ENCODE measurements around the gene RCN1.
"Not testable (repeated sequence)": the region's sequence is repeated elsewhere in the genome, so short reads cannot be mapped to it uniquely, and the experiment has no call there.

The RCN1 gene

DNA sequence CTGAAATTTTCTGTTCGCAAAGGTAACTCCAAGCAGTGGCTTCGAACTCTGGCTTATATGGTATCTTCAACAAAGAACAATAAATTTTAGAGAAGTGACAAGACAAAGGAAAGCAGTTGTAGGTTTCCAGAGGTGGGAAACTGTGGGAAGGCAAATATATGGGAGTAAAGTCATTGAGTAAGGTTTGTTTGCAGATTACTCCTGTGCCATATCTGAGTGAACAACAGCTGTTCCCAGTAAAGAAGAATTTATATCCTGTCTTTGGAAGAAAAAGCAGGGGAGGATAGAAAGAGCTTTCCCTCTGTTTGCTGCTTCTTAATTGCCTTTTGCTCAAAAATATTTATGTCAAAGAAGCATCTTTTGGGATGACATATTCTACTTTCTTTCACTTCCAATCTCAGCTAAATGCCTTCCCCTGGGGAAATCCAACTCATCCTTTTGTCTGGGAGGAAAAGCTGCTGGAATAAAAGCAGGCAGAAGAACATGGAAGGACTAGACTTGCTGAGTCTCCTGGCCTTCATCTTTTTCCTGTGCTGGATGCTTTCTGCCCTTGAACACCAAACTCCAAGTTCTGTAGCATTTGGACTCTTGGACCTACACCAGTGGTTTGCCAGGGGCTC is 10.4 kb upstream of the RCN1 start:
- DNase-seq: no peak

DNA sequence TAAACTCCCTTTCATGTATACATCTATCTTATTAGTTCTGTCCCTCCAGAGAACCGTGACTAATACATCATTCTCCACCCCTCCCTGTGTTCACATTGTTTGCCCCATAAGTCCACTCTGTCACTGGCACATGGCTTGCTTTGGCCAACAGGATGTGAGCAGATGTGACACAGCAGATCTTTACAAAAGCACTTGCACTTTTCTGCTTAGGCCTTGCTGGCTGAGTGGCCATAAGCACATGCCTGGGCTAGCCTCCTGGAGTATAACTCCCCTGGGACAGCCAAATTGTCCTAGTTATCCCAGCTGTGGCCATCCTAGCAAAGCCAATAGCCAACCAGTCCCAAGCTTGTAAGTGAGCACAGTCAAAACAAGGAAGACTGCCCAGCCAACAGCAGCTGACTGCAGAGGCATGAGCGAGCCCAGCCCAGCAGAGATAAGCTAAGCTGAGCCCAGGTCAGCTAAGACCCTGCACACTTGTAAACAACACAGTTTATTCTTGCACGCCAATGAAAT is 9.7 kb upstream of the RCN1 start:
- DNase-seq: peak in 1 of 2 donors; percentile 23

DNA sequence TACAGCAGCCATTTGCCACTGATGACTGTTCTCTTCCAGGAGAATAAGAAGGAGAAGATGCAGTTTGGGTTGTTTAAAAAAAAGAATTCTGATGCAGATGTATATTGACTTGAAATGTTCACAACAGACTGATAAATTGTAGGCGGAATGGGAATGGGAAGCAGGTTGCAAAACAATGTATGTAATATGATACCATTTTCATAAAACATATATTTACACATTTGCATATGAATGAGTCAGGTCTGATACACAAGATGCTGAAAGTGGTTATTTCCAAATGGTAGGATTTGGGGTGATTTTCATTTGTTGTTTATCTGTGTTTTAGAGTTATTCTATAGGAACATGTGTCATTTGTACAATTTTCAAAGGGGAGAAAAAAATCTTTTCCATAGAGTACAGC is 9.0 kb upstream of the RCN1 start:
- DNase-seq: no peak

DNA sequence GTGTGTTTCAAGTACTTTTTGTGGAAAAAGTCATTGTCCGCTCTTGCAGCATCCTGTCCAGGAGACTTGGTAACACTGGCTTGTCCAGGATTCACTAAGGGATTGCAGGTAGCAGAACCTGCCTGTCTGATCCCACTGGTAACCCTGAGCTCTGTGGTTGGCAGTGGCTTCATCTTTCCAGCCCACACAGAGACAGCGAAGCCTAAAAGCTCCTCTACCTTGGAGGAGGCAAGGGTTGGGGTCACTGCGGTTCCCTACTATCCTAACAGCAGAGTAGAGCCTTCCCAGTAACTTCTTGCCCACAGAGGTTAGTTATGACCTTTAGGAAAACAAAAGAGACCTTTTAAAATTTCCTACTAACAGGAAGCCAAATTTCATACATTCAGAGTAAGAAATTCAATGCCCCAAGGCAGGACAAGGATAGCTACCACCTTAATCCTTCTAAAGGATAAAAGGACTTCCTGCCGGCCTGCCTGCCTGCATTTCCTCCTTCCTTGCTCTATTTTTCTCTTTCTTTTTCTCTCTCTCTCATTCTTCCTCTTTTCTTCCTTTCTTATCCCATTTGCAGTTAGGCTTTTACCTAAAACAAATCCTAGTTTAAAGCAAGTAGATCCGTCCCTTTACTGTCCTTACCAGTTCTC is 8.4 kb upstream of the RCN1 start:
- no peak for DNase-seq

DNA sequence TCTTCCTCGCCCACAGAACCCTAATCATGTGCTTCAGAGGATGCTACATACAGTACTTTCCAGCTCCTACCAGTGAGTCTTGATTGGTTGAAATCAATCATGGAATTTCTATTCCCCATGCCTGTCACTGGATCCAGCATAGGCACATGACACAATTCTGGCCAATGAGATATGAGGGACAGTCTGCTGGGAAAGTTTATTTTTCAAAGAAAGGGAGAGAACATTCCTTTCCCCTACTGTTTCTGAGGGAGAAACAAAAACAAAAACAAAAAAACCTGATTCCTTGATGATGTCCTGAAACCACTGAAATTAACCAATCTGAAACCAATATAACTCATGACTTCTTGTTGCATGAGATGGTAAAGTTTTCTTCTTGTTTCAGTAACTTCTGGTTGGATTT is 3.3 kb upstream of the RCN1 start:
- DNase-seq: no peak

DNA sequence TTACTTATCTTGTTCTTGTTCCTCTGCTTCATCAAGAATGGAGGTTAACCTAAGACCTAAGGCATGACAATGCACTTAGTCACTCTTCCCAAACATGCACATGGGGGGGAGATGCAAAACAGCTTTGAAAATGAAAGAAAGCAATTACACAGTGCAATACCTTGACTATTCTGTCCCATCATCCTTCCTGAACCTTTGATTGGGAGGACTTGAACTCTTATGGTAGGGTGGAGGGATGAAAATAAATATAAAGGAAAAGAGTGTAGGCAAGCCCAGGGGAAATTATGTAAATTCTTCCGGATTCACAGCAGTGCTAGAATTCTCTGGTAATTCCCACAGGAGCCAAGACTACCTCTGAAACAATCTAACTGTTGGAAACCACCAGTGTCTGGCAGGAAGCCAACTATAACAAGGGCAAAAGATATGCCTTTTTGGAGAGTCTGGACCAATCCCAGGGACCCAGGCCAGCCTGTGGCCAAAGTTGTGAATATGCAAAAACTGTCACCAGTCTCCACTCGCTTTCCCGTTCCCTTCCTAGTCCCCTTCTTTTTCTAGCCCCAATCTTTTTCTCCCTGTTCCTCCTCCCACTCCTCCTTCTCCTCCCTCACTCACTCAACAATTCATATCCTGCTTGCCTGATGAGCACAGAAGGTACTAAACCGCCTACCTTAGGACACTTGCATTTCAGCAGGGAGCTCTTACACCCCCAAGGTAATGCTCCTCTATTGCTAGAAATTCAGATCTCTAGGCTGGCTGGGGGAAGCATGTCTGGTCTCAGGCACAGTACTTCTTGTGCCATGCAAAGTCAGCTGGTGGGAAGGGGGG is 2.5 kb upstream of the RCN1 start:
- DNase-seq: no peak

DNA sequence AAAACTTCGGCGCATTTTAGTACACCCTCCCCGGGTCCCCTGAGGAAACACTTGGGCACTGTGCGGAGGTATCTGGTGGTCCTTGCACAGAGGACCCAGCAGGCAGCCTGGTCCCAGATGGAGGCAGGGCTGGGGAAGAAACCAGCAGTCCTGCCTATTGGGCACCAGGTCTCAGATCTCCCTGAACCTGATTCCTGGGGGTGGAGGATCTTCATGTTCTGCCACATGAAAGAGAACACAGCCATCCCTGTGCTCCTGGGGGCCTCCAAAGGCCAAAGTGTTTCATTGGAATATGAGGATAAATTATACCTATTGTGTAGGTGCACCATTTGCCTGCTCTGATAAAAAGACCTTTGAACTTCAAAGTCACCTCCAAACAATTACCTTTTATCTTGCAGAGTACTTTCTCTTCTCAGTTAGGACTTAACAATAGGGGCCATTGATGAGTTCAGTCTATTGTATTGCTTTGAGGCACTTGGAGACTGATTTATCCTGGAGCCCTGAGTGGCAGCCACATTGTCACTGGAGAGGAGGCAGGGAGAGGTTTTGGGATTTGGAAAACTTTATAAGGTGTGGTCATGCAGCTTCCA is 1.8 kb downstream of the RCN1 start:
- DNase-seq: no peak

DNA sequence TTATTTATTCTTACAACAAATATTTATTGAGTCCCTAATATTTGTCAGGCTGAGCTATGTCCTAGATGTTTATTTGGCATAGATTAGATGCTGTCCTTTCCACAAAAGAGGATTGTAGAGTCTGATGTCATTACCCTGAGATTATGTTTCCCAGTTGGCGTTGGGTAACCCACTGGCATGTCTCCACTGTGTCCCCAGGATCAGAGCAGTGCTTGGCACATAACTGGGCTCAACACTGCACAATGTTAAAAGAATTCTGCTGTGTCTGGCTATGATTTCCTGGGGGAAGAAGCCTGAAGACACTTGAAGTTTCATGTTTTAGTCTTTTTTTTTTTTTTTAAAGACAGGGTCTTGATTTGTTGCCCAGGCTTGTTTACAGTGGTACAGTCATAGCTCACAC is 4.0 kb downstream of the RCN1 start:
- DNase-seq: no peak

DNA sequence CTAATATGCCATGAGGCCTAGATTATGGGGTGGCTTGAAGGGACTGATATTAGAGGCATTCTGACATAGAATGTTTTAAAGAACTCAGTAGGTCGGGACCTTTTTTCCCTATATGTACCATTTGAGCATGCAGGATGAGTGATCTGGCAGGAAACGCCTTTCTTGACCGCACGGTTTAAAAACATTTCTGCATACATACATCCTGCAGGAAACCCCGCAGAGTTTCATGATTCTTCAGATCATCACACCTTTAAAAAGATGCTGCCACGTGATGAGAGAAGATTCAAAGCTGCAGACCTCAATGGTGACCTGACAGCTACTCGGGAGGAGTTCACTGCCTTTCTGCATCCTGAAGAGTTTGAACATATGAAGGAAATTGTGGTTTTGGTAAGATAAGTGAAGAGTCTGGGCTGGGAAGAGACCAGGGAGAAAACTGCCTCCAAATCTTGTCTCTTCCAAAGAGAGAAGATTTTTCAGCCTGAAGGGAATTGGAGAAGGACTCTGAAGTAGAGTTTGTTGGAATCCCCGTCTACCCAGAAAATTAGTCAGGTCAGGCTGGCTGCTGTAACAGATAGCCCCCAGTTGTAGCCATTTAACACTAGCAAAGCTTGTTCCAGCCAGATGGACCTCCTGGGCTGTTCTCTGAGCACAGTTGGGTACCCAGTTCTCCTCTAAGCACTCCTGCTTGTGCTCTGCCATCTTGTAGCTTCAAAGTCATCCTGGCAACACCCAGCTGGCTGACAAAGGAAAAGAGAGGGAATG is 7.4 kb downstream of the RCN1 start:
- DNase-seq: no peak

DNA sequence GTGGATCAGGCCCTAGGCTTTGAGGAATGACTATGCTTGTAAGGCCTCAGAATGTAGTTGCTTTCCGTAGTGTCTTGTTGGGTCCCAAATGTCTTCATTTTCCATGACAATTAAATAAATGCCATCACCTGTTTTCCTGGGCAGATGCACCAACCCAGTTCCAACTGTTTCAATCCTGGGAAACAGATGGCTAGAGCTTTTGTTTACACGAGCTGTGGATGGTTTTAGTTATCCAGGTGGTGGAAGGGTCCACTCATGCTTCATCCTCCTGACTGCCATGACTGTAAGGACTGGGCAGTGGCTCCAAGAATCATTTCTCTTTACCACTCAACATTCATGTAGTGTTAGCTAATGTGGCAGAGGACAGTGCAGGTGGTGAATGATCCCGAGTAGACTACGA is 8.6 kb downstream of the RCN1 start:
- no peak for DNase-seq

DNA sequence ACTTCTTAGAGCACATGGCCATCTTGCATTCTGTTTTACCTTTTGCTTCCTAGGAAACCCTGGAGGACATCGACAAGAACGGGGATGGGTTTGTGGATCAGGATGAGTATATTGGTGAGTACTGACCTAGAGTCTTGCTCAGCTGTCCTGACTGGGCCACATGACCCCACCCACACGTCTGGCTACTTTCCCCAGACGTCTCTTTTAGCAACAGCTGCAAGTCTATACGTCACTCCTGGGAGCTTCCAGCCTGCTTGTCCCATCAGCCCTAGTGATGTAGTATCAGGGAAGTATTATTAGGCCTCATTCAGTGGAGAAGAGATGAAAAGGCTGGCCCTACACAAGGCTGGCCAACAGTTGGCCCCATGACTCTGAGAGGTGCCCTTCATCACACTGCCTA is 9.6 kb downstream of the RCN1 start:
- DNase-seq: no peak

DNA sequence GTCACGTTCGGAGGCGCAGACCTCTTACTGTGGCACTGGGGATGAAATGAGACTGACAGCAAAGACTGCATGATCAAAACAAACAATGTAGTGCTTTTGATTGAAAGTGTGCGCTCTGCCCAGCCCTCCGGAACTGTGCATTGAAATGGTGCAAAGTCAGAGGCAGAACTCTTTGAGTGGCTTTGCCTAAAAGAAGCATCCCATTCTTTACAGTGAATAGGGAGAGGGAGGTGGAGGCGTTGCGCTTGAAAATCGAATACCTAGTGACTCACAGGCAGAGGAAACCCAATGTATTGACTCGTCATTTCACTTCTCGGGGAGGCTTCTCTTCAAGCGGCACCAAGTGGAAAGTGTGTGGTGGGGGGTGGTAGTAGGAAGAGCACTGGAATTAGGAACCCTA is 10.9 kb downstream of the RCN1 start:
- no peak for DNase-seq

DNA sequence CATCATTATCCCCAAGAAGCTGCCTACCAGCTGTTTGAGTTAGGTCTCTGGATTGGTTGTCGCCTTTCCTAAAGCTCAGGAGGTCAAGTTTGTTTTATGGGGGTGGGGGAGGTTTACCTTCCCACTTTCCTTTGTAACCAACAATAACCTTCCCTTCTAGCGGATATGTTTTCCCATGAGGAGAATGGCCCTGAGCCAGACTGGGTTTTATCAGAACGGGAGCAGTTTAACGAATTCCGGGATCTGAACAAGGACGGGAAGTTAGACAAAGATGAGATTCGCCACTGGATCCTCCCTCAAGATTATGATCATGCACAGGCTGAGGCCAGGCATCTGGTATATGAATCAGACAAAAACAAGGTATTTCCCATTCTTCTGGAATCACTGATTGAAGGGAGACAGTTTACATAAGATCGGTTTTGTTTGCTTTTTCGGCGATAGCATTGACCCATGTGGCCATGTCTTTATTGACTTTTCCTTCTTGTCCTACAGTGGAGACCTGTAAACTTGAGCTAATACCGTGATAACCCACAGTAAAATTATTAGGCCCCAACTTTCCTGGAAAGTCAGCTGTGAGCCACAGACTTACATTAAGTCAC is 12.3 kb downstream of the RCN1 start:
- not testable (repeated sequence) for DNase-seq

DNA sequence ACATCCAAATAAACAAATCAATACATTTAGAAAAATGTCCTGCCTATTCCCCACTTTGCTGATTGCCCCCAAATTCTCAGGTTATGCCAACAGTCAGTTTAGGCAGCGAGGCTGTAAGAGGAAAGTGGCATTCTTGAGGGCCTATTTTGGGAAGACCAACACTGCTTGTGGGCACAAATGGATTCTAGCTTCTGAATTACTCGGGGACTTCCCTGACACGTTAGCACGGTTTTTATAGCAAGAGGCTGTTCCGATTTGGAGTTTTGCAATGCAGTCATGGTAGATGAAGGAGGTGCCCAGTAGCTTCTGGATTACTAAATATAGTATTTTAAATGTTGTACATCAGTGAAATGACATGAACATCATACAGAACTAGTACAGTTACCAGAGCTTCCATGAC is 13.1 kb downstream of the RCN1 start:
- DNase-seq: no peak

DNA sequence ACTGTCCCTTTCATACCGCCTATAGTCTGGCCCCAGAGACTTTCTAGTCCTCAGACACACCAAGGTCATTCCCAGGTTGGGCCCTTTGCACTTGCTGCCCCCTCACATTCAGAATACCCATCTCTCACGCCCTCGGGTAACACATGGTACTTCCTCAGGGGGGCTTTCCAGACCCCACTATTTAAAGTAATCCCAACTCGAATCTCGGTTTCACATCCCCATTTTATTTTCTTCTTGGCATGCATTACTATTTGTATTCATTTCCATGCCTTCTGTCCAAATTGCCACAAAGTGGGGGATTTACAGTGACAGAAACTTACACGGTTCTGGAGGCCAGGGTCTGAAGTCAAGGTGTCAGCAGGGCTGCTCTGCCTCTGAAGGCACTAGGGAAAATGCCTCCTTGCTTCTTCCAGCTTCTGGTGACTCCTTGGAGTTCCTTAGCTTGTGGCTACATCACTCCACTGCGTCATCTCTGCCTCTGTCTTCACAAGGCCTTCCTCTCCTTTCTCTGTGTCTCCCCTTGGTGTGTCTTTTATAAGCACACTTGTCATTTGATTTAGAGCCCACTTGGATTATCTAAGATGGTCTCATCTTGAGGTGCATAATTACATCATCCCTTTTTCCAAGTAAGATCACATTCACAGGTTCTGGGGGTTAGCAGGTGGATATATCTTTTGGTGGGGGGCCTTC is 15.1 kb downstream of the RCN1 start:
- no peak for DNase-seq

DNA sequence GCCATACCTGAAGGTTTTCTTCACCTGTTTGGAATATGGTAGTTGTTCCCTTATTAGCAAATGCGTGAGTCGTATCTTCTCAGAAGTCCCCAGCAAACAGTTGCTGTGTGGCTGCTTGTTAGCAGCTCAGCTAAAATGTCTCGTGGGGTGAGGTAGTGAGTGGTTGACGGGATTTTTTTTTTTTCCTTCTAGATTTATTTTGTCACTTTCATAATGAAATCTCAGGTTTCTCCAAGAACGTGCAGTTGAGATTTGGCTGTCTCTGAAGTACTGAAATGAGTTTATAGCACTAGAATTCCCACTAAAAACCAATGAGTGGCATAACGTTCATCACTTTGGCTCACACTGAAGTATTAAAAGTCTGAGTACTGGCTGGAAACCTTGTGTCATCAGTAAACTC is 16.8 kb downstream of the RCN1 start:
- DNase-seq: no peak

DNA sequence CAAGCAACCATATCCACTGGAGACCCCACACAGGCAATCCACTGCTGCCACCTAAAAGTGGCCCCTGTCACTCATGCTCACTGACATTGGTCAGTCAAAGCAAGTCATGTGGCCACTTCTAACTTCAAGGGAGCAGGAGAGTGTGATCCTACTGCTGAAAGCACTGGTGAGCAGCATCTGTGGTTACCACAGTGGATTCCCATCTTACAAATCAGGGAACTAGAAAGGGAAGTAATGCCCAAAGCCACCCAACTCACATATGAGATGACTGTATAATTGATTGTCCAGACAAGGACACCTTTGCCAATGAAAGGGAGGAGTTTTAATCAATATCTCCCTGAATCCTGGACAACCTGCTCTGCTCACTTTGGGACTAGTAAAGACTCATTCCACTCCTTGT is 17.7 kb downstream of the RCN1 start:
- DNase-seq: no peak

DNA sequence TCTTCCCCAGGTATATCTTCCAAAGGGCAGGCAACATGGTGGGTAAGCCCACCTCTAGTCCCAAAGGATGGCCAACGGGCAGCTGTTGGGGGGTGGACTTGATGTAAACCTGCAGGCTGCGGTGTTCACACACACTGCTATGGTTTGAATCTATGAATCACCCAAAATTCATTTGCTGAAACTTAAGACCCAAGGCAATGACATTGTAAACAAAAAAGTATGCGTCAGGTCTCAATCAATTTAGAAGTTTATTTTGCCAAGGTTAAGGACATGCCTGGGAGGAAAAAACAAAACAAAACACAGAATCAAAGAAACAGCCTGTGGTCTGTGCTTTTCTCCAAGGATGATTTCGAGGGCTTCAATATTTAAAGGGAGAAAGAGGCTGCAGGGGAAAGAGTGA is 18.3 kb downstream of the RCN1 start:
- no peak for DNase-seq

DNA sequence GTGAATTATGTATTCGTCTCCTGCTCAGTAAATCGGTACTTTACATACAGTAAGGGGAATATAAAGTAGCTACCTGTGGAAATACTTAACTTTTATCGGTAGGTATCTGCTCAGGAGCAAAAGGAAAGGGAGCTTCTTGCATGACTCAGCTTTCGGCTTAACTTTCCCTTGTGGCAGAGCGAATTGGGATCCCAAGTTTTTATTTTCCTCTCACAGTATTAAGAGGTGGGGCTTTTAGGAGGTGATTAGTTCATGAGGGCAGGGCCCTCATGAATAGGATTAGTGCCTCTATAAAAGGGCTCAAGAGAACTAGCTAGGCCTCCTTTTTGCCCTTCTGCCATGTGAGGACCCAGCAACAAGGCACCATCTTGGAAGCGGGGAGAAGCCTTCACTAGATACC is 18.7 kb downstream of the RCN1 start:
- no peak for DNase-seq

DNA sequence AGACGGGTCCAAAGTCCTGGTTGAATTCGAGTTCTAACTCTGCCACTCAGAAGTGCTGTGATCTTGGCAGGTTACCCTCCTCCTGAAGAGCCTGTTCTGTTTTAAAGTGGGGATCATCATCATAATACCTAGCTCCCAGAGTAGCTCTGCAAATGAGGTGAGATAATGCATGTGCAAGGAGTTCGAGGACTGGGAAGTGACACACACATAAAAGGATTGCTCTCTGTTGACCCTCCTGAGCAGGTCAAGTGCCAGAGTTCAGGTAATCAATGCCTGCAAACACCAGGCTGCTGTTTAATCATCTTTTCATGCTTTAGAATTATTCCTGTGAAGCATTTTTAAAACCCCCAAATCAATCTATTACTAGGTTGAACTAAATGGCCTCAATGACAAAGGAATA is 19.9 kb downstream of the RCN1 start:
- no peak for DNase-seq

DNA sequence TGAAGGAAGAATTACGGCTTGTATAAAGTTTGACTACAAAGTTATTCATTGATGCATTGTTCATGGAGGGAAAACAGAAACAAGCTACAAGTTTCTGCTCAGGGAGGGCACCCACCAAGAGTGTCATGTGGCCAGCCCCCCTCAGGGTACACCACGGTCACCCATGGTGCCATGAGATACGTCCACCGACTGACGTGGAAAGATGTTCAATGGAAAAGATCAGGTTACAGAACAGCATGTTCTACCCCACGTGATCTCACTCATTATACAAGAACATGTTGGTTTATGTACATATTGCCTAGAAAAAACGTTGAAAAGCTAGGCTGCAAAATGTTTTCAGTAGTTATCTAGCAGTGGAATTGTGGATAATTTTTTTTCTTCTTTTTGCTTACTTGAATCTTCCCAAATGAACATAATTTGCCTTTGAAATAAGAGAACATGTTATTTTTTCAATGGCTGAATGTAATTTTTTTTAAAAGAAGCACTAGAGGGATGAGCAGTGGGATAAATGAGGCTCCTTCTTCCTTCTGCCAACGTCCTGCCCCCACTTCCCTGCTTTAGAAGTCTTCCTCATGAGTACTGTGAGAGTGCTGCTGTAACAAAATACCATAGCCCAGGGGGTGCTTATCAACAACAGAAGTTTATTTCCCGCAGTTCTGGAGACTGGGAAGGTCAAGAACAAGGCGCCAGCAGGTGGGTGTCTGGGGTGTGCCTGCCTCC is 22.5 kb downstream of the RCN1 start:
- DNase-seq: no peak

DNA sequence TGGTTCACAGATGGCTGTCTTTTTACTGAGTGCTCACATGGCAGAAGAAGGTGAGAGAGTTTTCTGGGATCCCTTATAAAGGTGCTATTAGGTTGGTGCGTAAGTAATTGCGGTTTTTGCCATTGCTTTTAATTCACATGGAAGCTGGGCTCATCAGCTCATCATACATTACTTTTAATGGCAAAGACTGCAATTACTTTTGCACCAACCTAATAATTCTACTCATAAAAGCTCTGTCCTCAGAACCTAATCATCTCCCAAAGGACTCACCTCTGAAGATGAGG is 23.0 kb downstream of the RCN1 start:
- no peak for DNase-seq

Measured in CD4-positive, alpha-beta T cell treated with Interleukin-4 for 1 hour (primary cell).